COLO668 (cell line): ENCODE measurements around the gene CDK4.

Experiments used
- DNase-seq: peaks from one replicate; lab custom pipeline; 2025; ENCODE audit not compliant: unreplicated experiment; lab: John Stamatoyannopoulos, UW

The CDK4 gene

GRCh38 chr12:57772429-57773322, 20.6 kb upstream of the CDK4 start, which contains the start of gene EEF1AKMT3:
EEF1AKMT3 (plus strand) TSS chr12:57772614; CDS start chr12:57772725, 111 bp downstream.
- peak; percentile 43 for DNase-seq

GRCh38 chr12:57771873-57772428, 19.8 kb upstream of the CDK4 start, which contains the start of gene METTL1:
METTL1 (minus strand) TSS chr12:57772105; CDS start chr12:57772083, 22 bp downstream.
- peak; percentile 89 for DNase-seq

- DNase-seq, result peak; percentile 85
Observed at GRCh38 chr12:57771236-57771872, 19.2 kb upstream of the CDK4 start.

- DNase-seq, result no peak
Observed at GRCh38 chr12:57770734-57771133, 18.6 kb upstream of the CDK4 start.

- DNase-seq, result no peak
Observed at GRCh38 chr12:57769594-57769993, 17.5 kb upstream of the CDK4 start.

GRCh38 chr12:57767876-57768275, 15.8 kb upstream of the CDK4 start:
- no peak for DNase-seq

- DNase-seq, result no peak
Observed at GRCh38 chr12:57767305-57767698, 15.2 kb upstream of the CDK4 start.

GRCh38 chr12:57766464-57767304, 14.6 kb upstream of the CDK4 start, which contains the start of gene CYP27B1:
CYP27B1 (minus strand) TSS chr12:57767078; CDS start chr12:57767041, 37 bp downstream.
- no peak for DNase-seq

GRCh38 chr12:57765698-57766463, 13.8 kb upstream of the CDK4 start:
- DNase-seq, result no peak

- DNase-seq, result peak; percentile 32
Observed at GRCh38 chr12:57765003-57765697, 13.0 kb upstream of the CDK4 start.

GRCh38 chr12:57764662-57765002, 12.5 kb upstream of the CDK4 start:
- DNase-seq, result peak; percentile 26

GRCh38 chr12:57763881-57764661, 12.0 kb upstream of the CDK4 start:
- DNase-seq, result no peak

GRCh38 chr12:57762463-57762862, 10.4 kb upstream of the CDK4 start:
- DNase-seq, result no peak

GRCh38 chr12:57761391-57761998, 9.4 kb upstream of the CDK4 start:
- DNase-seq, result no peak

- no peak for DNase-seq
Observed at GRCh38 chr12:57760347-57760982, 8.4 kb upstream of the CDK4 start.

- peak; percentile 30 for DNase-seq
Observed at GRCh38 chr12:57759360-57759980, 7.4 kb upstream of the CDK4 start.

- no peak for DNase-seq
Observed at GRCh38 chr12:57758552-57759359, 6.6 kb upstream of the CDK4 start.
